Fibroblast of skin of back (primary cell): ENCODE data around the gene GPR15.
"Not testable (repeated sequence)": the region's sequence is repeated elsewhere in the genome, so short reads cannot be mapped to it uniquely, and the experiment has no call there.

Source experiments
- DNase-seq: peaks from one replicate; pipeline ENCODE4 v3.0.0-alpha.2; 2013

The GPR15 gene

DNA sequence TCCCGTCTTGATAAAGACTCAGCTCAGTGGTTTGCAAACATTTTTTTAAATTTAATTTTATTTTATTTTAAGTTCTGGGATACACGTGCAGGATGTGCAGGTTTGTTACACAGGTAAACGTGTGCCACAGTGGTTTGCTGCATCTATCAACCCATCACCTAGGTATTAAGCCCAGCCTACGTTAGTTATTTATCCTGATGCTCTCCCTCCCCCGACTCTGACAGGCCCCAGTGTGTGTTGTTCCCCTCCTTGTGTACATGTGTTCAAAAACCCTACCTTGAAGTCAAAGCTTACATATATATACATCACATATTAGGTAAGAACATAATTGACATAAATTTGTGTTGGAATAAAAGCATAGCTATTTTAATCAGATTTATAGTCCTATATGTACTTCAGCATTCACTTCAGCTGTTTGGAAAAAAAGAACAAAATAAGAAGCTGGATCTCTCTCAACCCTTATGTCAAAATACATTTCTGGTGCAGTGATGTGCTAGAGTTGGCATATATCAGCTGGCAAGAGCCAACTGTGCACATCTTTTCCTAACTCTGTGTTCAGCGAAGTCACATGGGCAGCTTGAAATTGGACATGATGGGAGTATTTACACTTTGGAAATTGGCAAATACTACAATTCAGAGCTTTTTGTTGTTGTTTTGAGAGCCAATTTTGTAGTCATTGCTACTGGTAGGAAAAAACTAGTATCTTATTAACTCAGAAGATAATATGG lies 26.5 kb downstream of the GPR15 start:
- DNase-seq, result no peak

DNA sequence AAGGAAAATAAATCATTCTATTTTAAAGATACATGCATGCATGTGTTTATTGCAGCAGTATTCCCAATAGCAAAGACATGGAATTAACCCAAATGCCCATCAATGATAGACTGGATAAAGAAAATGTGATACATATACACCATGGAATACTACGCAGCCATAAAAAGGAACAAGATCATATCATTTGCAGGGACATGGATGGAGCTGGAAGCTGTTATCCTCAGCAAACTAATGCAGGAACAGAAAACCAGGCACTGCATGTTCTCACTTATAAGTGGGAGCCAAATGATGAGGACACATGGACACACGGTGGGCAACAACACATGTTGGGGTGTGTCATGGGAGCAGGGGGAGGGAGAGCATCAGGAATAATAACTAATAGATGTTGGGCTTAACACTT lies 28.0 kb downstream of the GPR15 start:
- not testable (repeated sequence) for DNase-seq

DNA sequence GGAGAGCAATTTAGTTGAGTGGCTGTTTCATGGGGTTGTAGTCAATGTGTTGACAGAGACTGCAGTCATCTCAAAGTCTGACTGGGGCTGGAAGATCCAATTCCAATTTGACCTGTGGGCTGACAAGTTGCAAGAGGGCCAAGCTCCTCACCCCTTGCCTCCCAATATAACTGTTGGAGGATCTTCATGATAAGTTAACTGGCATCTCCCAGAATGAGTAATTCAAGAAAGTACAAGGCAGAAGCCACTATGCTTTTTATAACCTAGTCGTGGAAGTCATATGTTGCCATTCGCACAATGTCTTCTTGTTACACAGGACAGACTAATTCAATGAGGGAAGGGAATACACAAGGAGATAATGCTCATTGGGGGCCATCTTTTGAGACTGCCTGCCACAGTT lies 29.1 kb downstream of the GPR15 start:
- DNase-seq, result no peak

GRCh38 chr3:98561727-98562521 lies 30.1 kb downstream of the GPR15 start:
- no peak for DNase-seq

- peak; percentile 30 for DNase-seq
These were observed 32.0 kb downstream of the GPR15 start for GRCh38 chr3:98563661-98564281.

DNA sequence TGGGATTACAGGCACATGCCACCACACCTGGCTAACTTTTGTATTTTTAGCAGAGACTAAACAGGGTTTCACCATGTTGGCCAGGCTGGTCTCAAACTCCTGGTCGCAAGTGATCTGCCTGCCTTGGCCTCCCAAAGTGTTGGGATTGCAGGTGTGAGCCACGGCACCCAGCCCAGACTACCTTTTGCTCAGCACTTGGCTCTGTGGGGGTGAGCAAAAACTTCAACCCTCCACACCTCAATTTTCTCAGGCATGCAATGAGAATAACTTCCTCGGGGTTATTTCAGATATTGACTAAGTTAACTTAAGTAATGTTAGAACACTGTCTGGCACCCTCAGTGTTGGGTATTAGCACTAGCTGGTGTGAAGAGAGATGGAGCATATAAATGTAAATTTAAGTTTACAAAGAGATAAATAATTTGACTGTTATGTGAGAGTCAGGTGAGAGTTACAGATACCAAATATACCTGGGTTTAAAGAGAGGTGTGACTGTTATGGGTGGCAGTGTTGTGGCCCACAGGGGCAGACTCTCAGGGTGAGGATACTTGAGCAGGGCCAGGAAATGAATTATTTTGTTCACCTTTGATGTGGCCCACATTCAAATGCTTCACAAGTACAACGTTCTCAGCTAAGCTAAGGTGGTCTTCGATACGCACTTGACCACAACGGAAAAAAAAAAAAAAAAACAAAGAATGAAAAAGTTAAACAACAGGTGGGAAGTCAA lies 32.7 kb downstream of the GPR15 start:
- DNase-seq, result no peak

DNA sequence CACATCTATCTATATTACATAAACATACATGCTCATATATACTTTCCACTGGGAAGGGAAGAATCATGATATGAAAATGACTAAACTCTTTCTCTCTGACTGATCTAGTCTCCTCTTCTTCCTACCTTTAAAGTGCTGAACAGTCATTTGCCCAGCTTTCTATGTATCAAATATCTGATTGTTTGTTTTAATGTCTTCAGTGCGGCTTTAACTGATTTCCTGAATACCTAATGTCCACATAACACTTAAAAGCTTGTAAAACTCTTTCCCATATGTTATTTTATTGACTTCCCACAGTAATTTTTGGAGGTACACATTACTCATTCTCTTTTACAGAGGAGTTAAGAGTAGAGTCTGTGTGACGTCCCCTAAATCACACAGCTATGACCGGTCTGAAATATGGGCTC lies 33.5 kb downstream of the GPR15 start:
- no peak for DNase-seq

GRCh38 chr3:98565843-98566242 lies 34.1 kb downstream of the GPR15 start:
- DNase-seq, result no peak

- no peak for DNase-seq
These were observed 36.0 kb downstream of the GPR15 start for GRCh38 chr3:98567666-98568270.

GRCh38 chr3:98568402-98568801 lies 36.6 kb downstream of the GPR15 start:
- DNase-seq, result no peak

DNA sequence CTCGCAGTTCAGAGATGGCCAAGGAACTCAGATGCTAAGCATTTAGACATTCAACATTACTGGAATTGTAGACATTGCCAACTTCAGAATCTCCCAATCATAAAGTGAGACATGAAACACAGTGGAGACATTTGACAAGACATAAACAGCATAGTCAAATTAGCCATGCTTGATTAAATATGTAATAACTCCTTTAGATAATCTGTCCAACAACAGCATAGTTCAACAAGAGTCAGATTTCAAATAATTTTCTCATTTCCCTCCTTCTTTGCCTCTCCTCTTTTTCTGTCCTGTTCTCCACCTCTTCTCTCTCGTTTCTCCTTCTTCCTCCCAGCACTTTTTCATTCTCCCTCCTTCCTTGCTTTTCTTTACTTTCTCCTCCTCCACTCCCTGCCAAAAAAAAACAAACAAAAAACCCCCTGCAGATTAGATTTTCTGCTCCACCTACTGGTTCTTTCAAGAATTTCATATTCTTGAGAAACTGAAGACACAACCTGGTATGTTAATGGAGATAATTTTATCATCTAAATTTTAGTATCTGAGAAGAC lies 41.5 kb downstream of the GPR15 start:
- DNase-seq, result peak; percentile 36

DNA sequence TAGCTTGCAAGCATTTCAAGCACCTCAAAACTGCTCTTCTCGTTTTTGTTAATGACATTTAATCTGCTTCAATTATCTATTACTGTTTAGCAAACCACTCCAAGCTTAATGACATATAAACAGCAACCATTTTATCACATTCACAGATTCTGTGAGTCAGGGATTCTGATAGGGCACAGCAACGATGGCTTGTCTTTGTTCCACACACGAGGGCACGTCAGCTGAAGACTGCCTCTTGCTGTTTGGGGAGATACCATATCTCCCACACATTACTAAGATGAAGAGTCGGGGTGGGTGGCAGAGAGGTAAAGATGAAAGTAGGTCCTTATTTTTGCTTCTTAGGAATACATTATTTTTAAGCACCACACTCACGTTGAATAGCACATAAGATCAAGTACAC lies 42.4 kb downstream of the GPR15 start:
- no peak for DNase-seq

GRCh38 chr3:98577178-98577895 lies 45.6 kb downstream of the GPR15 start:
- DNase-seq, result peak; percentile 27

DNA sequence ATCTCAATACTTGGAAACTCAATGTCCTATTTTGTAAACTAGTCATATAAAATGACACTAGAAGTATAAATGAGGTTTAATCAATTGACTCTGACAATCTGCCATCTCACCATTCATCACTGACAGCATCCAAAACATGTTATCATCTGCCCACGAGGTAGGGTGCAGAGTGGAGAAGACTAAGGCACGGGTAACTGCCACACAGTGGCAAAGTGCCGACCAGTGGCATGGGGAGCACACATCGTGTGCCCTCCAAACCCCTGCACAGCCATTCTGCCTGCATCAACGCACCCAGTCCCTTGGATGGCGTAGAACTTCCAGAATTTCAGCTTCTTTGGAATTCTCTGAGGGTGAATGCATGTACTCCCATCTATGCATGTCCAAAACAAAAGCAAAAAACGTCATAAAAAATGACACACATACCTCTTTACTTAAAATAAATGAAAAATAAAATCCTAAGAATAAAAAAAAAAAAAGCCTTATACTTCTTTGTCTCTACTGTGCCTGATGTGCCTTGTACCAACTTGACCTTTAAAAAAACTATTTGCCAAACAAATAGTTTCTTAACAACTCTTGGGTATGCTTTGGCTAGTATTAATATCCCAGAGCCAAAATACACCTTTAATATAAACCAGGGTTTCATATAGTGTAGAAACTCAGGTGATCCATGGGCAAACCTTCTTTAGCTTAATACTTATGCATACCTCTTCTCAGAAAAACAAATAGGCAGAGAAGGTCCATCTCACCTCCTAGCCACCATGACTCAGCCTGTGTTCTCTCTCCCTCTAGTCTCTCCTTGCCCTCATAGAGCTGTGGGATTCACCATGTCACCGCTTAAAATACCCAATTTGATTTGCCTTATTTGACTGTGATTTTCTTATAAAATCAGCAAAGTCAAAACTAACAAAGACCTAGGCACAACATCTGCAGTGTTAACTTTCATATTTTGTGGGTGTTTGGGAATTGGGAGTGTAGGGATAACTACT lies 48.9 kb downstream of the GPR15 start:
- no peak for DNase-seq

GRCh38 chr3:98581474-98581873 lies 49.7 kb downstream of the GPR15 start:
- no peak for DNase-seq

DNA sequence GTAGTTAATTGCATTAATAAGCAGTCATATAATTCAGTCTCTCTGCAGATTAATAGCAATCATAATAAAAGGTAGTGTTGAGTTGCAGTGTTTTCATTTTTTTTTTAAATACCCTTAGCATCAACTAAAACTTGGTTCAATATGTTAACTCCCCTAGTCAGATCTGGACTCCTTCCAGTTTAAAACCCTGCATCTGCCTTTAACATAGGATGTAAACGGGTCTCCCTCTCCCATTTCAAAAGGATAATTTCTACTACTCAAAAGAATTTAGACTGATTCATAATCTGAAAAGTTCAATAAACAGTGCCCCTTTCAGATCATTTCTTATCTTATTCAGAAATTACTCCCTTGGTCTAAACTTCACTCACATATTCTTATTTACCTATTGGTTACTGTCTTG lies 50.3 kb downstream of the GPR15 start:
- DNase-seq, result no peak

DNA sequence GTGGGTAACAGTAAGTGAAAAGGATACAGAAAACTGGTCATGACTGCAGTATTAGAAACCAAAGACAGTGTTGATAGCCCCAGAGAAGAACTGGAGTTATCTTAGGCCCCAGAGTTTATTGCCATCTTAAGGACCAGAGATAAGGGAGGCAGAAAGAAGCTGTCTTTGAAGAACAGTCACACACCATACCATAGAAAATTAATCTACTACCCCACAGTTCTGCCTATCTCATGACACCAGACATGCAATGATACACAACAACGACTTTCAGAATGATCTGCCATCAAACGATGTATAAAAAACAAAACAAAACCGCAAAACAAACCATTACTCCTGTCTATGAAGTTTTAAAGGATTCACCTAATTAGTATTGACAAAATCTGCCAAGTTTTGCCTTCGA lies 52.0 kb downstream of the GPR15 start:
- DNase-seq, result no peak
